Immature natural killer cell (primary cell): Measurements from ENCODE around the gene KLF3. TPM values are rescaled to one million over a fixed set of nuclear protein-coding genes. Genes with fewer than 3 reads are reported as not detected.

Experiments
- DNase-seq, 3 donors: peaks; one replicate each; pipeline ENCODE4 v3.0.0; 2022; ENCODE audit warnings: mixed read lengths in 1 of 3
- H3K27ac Mint-ChIP-seq, 6 donors: one replicate each; pipeline ENCODE4 v1.8.0; 2020; ENCODE audit warnings: mixed read lengths in 6 of 6, mild to moderate bottlenecking in 5 of 6, inconsistent platforms in 4 of 6, moderate library complexity in 3 of 6
- H3K27me3 Mint-ChIP-seq, 3 donors: one replicate each; pipeline ENCODE4 v1.8.0; 2020 to 2021; ENCODE audit warnings: low read depth in 3 of 3, mild to moderate bottlenecking in 3 of 3, mixed read lengths in 3 of 3, moderate library complexity in 3 of 3, inconsistent platforms in 1 of 3
- H3K36me3 Mint-ChIP-seq, 3 donors: one replicate each; pipeline ENCODE4 v1.8.0; 2020; ENCODE audit warnings: mixed read lengths in 3 of 3, inconsistent platforms in 2 of 3, mild to moderate bottlenecking in 2 of 3
- H3K4me1 Mint-ChIP-seq, 2 donors: one replicate each; pipeline ENCODE4 v1.8.0; 2020; ENCODE audit warnings: inconsistent platforms in 2 of 2, mild to moderate bottlenecking in 2 of 2, mixed read lengths in 2 of 2, moderate library complexity in 1 of 2
- H3K4me3 Mint-ChIP-seq, 5 donors: one replicate each; pipeline ENCODE4 v1.8.0; 2020; ENCODE audit warnings: mild to moderate bottlenecking in 5 of 5, mixed read lengths in 5 of 5, inconsistent platforms in 3 of 5, moderate library complexity in 3 of 5
- H3K9me3 Mint-ChIP-seq, 6 donors: one replicate each; pipeline ENCODE4 v1.8.0; 2020; ENCODE audit warnings: mild to moderate bottlenecking in 6 of 6, mixed read lengths in 6 of 6, inconsistent platforms in 4 of 6, moderate library complexity in 3 of 6
- polyA plus RNA-seq, 3 donors: library from polyadenylated mRNA; unstranded; fragments of 300-500 nt; fragmentation: Illumina TruSeq; gene quantifications; one replicate each; pipeline ENCODE4 v1.2.3, GENCODE V29; 2021

The KLF3 gene
- polyA plus RNA-seq, 3 donors from 2014 or later = 41.3 to 78.0 (median 63.8) TPM

- peak overlapping the region; percentile 88 to 98 (median 96) for H3K27ac Mint-ChIP-seq
- DNase-seq = no peak
Measured at GRCh38 chr4:38663090-38663800, 754 bp upstream of the KLF3 start.

DNA sequence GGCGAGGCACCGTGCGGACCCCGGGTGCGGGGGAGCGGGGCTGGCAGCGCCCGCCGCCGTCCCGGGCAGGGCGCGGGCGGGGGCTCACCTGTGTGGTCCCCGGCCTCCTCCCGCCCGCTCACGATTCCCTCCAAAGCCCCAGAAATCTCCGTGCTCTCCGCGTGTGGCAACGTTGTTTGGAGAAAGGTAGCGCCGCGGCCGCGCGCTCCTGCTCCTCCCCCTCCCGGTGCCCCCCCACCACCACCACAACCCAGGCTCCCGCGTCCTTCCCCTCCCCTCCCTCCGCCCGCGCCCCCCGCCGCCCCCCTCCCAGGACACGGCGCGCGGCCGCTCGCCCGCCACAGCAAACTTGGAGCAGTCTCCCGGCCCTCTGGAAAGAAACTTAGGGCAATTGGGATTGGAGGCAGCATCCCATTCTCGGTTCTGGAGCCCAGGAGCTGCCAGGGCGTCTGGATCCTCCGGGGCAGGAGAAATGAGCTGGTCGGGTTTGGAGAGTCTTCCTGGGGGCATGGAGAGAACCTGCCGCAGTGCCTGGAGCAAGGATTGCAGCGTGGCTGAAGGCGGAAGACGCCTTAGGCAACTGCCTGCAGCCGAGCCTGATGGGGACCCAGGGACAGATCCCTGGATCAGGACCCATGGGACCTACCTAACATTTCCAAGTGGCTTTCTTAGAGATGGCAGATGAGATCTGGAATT lies 855 bp downstream of the KLF3 start:
- Mint-ChIP-seq H3K27ac (peak overlapping the region; percentile 94 to 100 (median 96)), H3K27me3 (peaks cover 11 to 30% (median 30%) of the 10 kb centered on the region in 3 donors), H3K4me3 (peak overlapping the region; percentile 94 to 100 (median 98)), H3K9me3 (no peaks in the 10 kb centered on the region), H3K36me3 (peaks cover 0 to 5% (median 0%) of the 10 kb centered on the region in 3 donors), H3K4me1 (peaks cover 69 to 80% of the 10 kb centered on the region in 2 donors)
- peak; percentile 35 to 50 (median 50) for DNase-seq

More at GRCh38 chr4:38663090-38663800, 754 bp upstream of the KLF3 start:
- Mint-ChIP-seq H3K36me3 (peaks cover 0 to 3% (median 0%) of the 10 kb centered on the region in 3 donors), H3K4me3 (peak overlapping the region; percentile 85 to 89 (median 86)), H3K27me3 (peaks cover 9 to 30% (median 27%) of the 10 kb centered on the region in 3 donors), H3K4me1 (peaks cover 68 to 80% of the 10 kb centered on the region in 2 donors), H3K9me3 (no peaks in the 10 kb centered on the region)

- Mint-ChIP-seq H3K9me3 (no peaks in the 10 kb centered on the region), H3K36me3 (peaks cover 0 to 5% (median 0%) of the 10 kb centered on the region in 3 donors), H3K4me1 (peaks cover 70 to 80% of the 10 kb centered on the region in 2 donors), H3K27me3 (peaks cover 13 to 33% (median 30%) of the 10 kb centered on the region in 3 donors), H3K4me3 (peak overlapping the region; percentile 94 to 100 (median 98)), H3K27ac (peak overlapping the region; percentile 94 to 100 (median 96))
- no peak for DNase-seq
Measured at GRCh38 chr4:38665551-38666411, 1.8 kb downstream of the KLF3 start.

DNA sequence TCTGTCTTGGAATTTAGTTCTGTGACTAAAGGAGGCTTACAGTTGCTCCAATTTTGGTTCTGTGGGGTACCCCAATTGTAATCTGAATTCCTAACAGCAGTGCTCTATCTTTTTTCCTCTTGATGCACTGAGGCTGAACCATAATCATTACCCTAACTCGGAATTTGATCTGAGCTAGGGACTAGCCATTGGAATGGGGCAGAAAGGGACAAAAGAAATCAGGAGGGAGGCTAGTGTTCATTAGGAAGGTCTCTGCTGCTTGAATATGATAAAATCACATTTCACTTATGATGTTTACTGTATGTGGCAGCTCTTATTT lies 2.7 kb downstream of the KLF3 start:
- H3K9me3 Mint-ChIP-seq = no peaks in the 10 kb centered on the region
- H3K4me1 Mint-ChIP-seq = peaks cover 70 to 80% of the 10 kb centered on the region in 2 donors
- peak overlapping the region; percentile 94 to 100 (median 96) for H3K27ac Mint-ChIP-seq
- H3K36me3 Mint-ChIP-seq = peaks cover 0 to 5% (median 0%) of the 10 kb centered on the region in 3 donors
- H3K27me3 Mint-ChIP-seq = peaks cover 13 to 30% (median 29%) of the 10 kb centered on the region in 3 donors
- DNase-seq = no peak
- peak overlapping the region; percentile 94 to 100 (median 98) for H3K4me3 Mint-ChIP-seq

- H3K27ac Mint-ChIP-seq = peak overlapping the region; percentile 94 to 100 (median 96)
- peaks cover 0 to 5% (median 0%) of the 10 kb centered on the region in 3 donors for H3K36me3 Mint-ChIP-seq
- H3K4me1 Mint-ChIP-seq = peaks cover 70 to 80% of the 10 kb centered on the region in 2 donors
- peak overlapping the region; percentile 94 to 100 (median 98) for H3K4me3 Mint-ChIP-seq
- H3K9me3 Mint-ChIP-seq = no peaks in the 10 kb centered on the region
- peak; percentile 85 to 91 (median 90) for DNase-seq
- peaks cover 13 to 30% (median 28%) of the 10 kb centered on the region in 3 donors for H3K27me3 Mint-ChIP-seq
Measured at GRCh38 chr4:38667085-38667893, 3.3 kb downstream of the KLF3 start.

GRCh38 chr4:38668203-38668971 lies 4.4 kb downstream of the KLF3 start:
- peaks cover 0 to 5% (median 0%) of the 10 kb centered on the region in 3 donors for H3K36me3 Mint-ChIP-seq
- H3K27ac Mint-ChIP-seq = peak overlapping the region; percentile 91 to 98 (median 92)
- peak overlapping the region; percentile 56 to 81 (median 72) for H3K4me3 Mint-ChIP-seq

DNA sequence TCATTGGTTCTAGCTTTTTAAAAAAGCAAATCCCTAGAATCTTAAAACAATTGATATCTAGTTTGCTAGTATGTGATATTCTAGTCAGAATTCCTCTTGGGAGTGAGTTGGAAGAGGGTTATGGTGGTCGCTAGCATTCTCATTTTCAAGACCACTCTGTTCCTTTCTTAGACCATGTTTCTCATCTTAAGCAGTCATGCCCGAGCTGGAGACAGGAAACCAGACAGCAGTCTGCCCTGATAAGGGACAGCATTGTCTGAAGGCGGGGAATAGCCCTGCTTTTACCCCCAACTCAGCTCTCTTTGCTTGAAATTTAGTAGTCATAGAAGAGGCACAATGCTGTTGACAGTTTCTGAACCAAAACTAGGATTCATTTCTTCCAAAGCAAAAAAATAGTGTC lies 5.2 kb downstream of the KLF3 start:
- H3K9me3 Mint-ChIP-seq = no peaks in the 10 kb centered on the region
- peak overlapping the region; percentile 56 to 81 (median 72) for H3K4me3 Mint-ChIP-seq
- no peak for DNase-seq
- peaks cover 12 to 30% (median 25%) of the 10 kb centered on the region in 3 donors for H3K27me3 Mint-ChIP-seq
- peaks cover 84 to 94% of the 10 kb centered on the region in 2 donors for H3K4me1 Mint-ChIP-seq
- peaks cover 0 to 5% (median 0%) of the 10 kb centered on the region in 3 donors for H3K36me3 Mint-ChIP-seq
- peak overlapping the region; percentile 91 to 98 (median 92) for H3K27ac Mint-ChIP-seq

More at GRCh38 chr4:38668203-38668971, 4.4 kb downstream of the KLF3 start:
- Mint-ChIP-seq H3K9me3 (no peaks in the 10 kb centered on the region), H3K27me3 (peaks cover 12 to 25% (median 25%) of the 10 kb centered on the region in 3 donors), H3K4me1 (peaks cover 76 to 86% of the 10 kb centered on the region in 2 donors)
- DNase-seq = no peak

GRCh38 chr4:38670109-38670901 lies 6.3 kb downstream of the KLF3 start:
- H3K27ac Mint-ChIP-seq = peak overlapping the region; percentile 91 to 98 (median 92)
- H3K36me3 Mint-ChIP-seq = peaks cover 0 to 5% (median 0%) of the 10 kb centered on the region in 3 donors
- H3K4me1 Mint-ChIP-seq = peaks cover 93 to 100% of the 10 kb centered on the region in 2 donors
- peak overlapping the region; percentile 64 to 81 (median 74) for H3K4me3 Mint-ChIP-seq
- H3K9me3 Mint-ChIP-seq = no peaks in the 10 kb centered on the region
- H3K27me3 Mint-ChIP-seq = peaks cover 8 to 24% (median 20%) of the 10 kb centered on the region in 3 donors
- DNase-seq = no peak

DNA sequence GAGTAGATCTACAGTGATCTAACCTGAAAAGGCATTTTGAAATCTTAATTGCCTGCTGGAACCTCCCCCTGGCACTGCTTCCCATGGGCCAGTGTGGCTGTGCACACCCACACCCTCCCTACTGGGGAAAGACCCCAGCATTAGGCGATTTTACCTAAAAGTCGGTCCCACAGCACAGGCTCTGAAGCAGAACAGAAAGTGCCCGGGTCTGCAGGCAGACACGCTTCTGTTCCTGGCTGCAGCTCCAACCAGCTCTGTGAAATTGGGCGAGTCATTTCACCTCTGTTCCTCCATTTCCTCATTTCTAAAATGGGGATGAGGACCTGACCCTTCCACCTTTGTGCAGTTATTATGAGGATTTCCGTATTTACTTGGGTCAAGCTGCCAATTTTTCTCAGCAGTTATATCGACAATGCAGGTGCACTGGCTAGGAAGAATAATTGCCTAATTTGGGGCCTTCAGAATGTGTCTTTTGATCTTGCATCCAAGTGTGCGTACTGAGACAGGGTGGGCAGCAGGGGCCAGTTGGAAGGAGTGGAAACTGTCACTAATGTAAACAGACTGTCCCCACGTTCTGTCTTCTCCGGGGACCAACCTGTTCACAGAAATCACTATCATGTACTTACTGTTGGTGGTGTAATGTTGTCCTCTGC lies 7.1 kb downstream of the KLF3 start:
- no peaks in the 10 kb centered on the region for H3K9me3 Mint-ChIP-seq
- H3K27ac Mint-ChIP-seq = peak overlapping the region; percentile 91 to 98 (median 92)
- peaks cover 0 to 5% (median 0%) of the 10 kb centered on the region in 3 donors for H3K36me3 Mint-ChIP-seq
- peaks cover 6 to 22% (median 19%) of the 10 kb centered on the region in 3 donors for H3K27me3 Mint-ChIP-seq
- peak overlapping the region; percentile 64 to 81 (median 74) for H3K4me3 Mint-ChIP-seq
- DNase-seq = no peak
- peaks cover 95 to 100% of the 10 kb centered on the region in 2 donors for H3K4me1 Mint-ChIP-seq

DNA sequence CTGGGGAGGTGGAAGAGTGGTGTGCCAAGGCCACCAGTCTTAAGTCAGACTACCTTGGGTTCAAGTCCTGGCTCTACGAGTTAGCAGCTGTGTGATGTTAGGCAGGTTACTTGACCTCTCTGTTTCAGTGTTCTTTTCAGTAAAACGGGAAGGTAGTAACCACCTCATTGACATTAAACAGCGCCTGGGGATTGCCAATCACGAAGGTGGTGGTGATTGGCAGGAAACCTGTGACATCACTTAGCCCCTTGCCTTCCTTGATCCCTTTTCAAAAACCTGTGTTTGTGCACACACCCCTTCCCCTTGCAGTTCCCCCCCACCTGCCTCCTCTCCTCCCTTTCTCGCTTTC lies 7.6 kb downstream of the KLF3 start:
- DNase-seq = no peak
- Mint-ChIP-seq H3K9me3 (no peaks in the 10 kb centered on the region), H3K36me3 (peaks cover 0 to 5% (median 0%) of the 10 kb centered on the region in 3 donors), H3K27ac (peak overlapping the region; percentile 91 to 98 (median 92)), H3K27me3 (peaks cover 6 to 19% (median 17%) of the 10 kb centered on the region in 3 donors), H3K4me1 (peaks cover 94 to 100% of the 10 kb centered on the region in 2 donors), H3K4me3 (peak overlapping the region; percentile 64 to 81 (median 74))

GRCh38 chr4:38672074-38672396 lies 8.0 kb downstream of the KLF3 start:
- DNase-seq = no peak
- Mint-ChIP-seq H3K27ac (peak overlapping the region; percentile 91 to 98 (median 92)), H3K4me1 (peaks cover 94 to 98% of the 10 kb centered on the region in 2 donors), H3K27me3 (peaks cover 6 to 17% (median 15%) of the 10 kb centered on the region in 3 donors), H3K9me3 (no peaks in the 10 kb centered on the region), H3K4me3 (peak overlapping the region; percentile 64 to 81 (median 74)), H3K36me3 (peaks cover 0 to 5% (median 0%) of the 10 kb centered on the region in 3 donors)
